GM12878 (cell line): ENCODE results near the gene TMEM72. TPM values are rescaled to one million over a fixed set of nuclear protein-coding genes. Genes with fewer than 3 reads are reported as not detected.

Experiments used
- ATF3 ChIP-seq: IDR thresholded peaks from 2 replicates; pipeline ENCODE4 v1.6.1; 2011; ENCODE audit warnings: low read depth, mild to moderate bottlenecking, low read length, moderate library complexity, borderline replicate concordance; ENCODE audit errors: extremely low read depth
- BCL3 ChIP-seq: IDR thresholded peaks from 2 replicates; pipeline ENCODE4 v1.6.1; 2011; ENCODE audit warnings: borderline replicate concordance, low read depth, mild to moderate bottlenecking, moderate library complexity, low read length; ENCODE audit not compliant: insufficient read depth, poor library complexity, severe bottlenecking
- BCLAF1 ChIP-seq: fragments of 450-650 bp; IDR thresholded peaks from 2 replicates; pipeline ENCODE4 v1.6.1; 2017; ENCODE audit warnings: antibody characterized with exemption, mild to moderate bottlenecking, moderate library complexity
- CEBPZ ChIP-seq: fragments of 150-350 bp; IDR thresholded peaks from 2 replicates; pipeline ENCODE4 v1.6.1; 2016; ENCODE audit warnings: low read depth, low read length
- FOXK2 ChIP-seq: fragments of 450-650 bp; IDR thresholded peaks from 2 replicates; pipeline ENCODE4 v1.6.1; 2017; ENCODE audit warnings: mild to moderate bottlenecking, moderate library complexity
- GATAD2B ChIP-seq: fragments of 450-650 bp; conservative IDR thresholded peaks from 2 replicates; pipeline ENCODE4 v1.6.1; 2017; ENCODE audit warnings: low read depth, mild to moderate bottlenecking, moderate library complexity
- HDAC6 ChIP-seq: fragments of 200-600 bp; sonication (generic); IDR thresholded peaks from one replicate; pipeline ENCODE4 v1.8.0; 2017; ENCODE audit warnings: antibody characterized with exemption; ENCODE audit not compliant: unreplicated experiment
- NFIC ChIP-seq: IDR thresholded peaks from 2 replicates; pipeline ENCODE4 v1.6.1; 2012; ENCODE audit warnings: low read depth, mild to moderate bottlenecking, inconsistent platforms, low read length, moderate library complexity
- SPI1 ChIP-seq: IDR thresholded peaks from 2 replicates; pipeline ENCODE4 v1.6.1; 2011; ENCODE audit warnings: low read depth, mild to moderate bottlenecking, low read length, moderate library complexity, borderline replicate concordance; ENCODE audit not compliant: insufficient read depth
- STAT1 ChIP-seq: fragments of 450-650 bp; conservative IDR thresholded peaks from 2 replicates; pipeline ENCODE4 v1.6.1; 2014; ENCODE audit warnings: antibody characterized with exemption, mild to moderate bottlenecking
- TCF3 ChIP-seq: IDR thresholded peaks from 2 replicates; pipeline ENCODE4 v1.6.1; 2012; ENCODE audit warnings: low read depth, mild to moderate bottlenecking, low read length, borderline replicate concordance; ENCODE audit not compliant: insufficient read depth
- USF1 ChIP-seq: IDR thresholded peaks from 2 replicates; pipeline ENCODE4 v1.6.1; 2011; ENCODE audit warnings: borderline replicate concordance, low read depth, mild to moderate bottlenecking, moderate library complexity, mixed read lengths, low read length; ENCODE audit not compliant: insufficient read depth; ENCODE audit errors: extremely low read length
- ZNF592 ChIP-seq: fragments of 450-650 bp; IDR thresholded peaks from 2 replicates; pipeline ENCODE4 v1.6.1; 2017; ENCODE audit warnings: mild to moderate bottlenecking, moderate library complexity
- polyA plus RNA-seq, 11 experiments: library from polyadenylated mRNA; depleted of rRNA in 4 of 11; unstranded in 6 of 11; stranded (reverse) in 5 of 11; fragments of >200 nt; fragmentation: Nextera tagmentation in 4 of 11; fragmentation: Illumina TruSeq in 1 of 11; extraction: Ambion mirVana in 4 of 11; extraction: Trizol in 1 of 11; gene quantifications; 1 replicate in 1 of 11; 2 replicates in 10 of 11; pipeline versions ENCODE4 v1.2.1 to v1.2.3, GENCODE V29; 2011 to 2016; ENCODE audit warnings: inconsistent platforms in 2 of 11, missing spikeins in 2 of 11, low read depth in 1 of 11
- total RNA-seq, 4 experiments: library from RNA; depleted of rRNA in 3 of 4; stranded (reverse); fragments of >200 nt in 3 of 4; fragmentation: Illumina TruSeq in 1 of 4; extraction: Trizol in 1 of 4; gene quantifications; 2 replicates each; pipeline versions ENCODE4 v1.2.1 to v1.2.3, GENCODE V29; 2013 to 2021

The TMEM72 gene
- total and polyA plus RNA-seq, 10 of the 15 experiments (the other 5 are each of a cell fraction or from before 2014, with no cell fraction given), result 0.12 TPM; not detected in 9

- TF ChIP-seq ZNF592 (no peak), STAT1 (no peak), ATF3 (no peak), HDAC6 (no peak), CEBPZ (no peak), BCL3 (peak; percentile 84), TCF3 (0 out of 2 replicates have a peak, but pooled peaks have one; percentile 19), USF1 (no peak), GATAD2B (no peak), BCLAF1 (no peak), SPI1 (no peak), NFIC (no peak), FOXK2 (peak; percentile 56)
Observed at GRCh38 chr10:44980309-44981171, 69.4 kb downstream of the TMEM72 start (continued).
